H9 (cell line): ENCODE measurements around the gene TMEM129. TPM values are rescaled to one million over a fixed set of nuclear protein-coding genes. Genes with fewer than 3 reads are reported as not detected.
A peak's percentile ranks its signal among the peaks of the same experiment; 100 is the strongest.

Source experiments
- DNase-seq: peaks from one replicate; pipeline ENCODE4 v3.0.0-alpha.2; 2017
- H2AFZ ChIP-seq: one replicate; pipeline ENCODE4 v1.6.1; 2013; ENCODE audit warnings: mild to moderate bottlenecking, low read length, control low read depth, moderate library complexity
- H2AK5ac ChIP-seq: 2 replicates; pipeline ENCODE4 v1.6.1; 2013; ENCODE audit warnings: low read length, control low read depth, mixed read lengths; ENCODE audit not compliant: insufficient read length
- H2BK120ac ChIP-seq: one replicate; pipeline ENCODE4 v1.6.1; 2013; ENCODE audit warnings: low read depth, mild to moderate bottlenecking, low read length, control low read depth, inconsistent platforms; ENCODE audit not compliant: poor library complexity, severe bottlenecking
- H2BK12ac ChIP-seq: 2 replicates; pipeline ENCODE4 v1.6.1; 2013; ENCODE audit warnings: low read length, control low read depth, mixed read lengths, low read depth; ENCODE audit not compliant: insufficient read length
- H2BK15ac ChIP-seq: 2 replicates; pipeline ENCODE4 v1.6.1; 2013; ENCODE audit warnings: low read depth, low read length, control low read depth
- H2BK20ac ChIP-seq: one replicate; pipeline ENCODE4 v1.6.1; 2013; ENCODE audit warnings: low read depth, mild to moderate bottlenecking, low read length, control low read depth, inconsistent platforms; ENCODE audit not compliant: poor library complexity, severe bottlenecking
- H2BK5ac ChIP-seq: 2 replicates; pipeline ENCODE4 v1.6.1; 2013; ENCODE audit warnings: low read length, control low read depth, mixed read lengths; ENCODE audit not compliant: insufficient read length
- H3K14ac ChIP-seq: 2 replicates; pipeline ENCODE4 v1.6.1; 2013; ENCODE audit warnings: low read length, control low read depth; ENCODE audit not compliant: insufficient read depth
- H3K18ac ChIP-seq: 2 replicates; pipeline ENCODE4 v1.6.1; 2013; ENCODE audit warnings: low read depth, mild to moderate bottlenecking, mixed read lengths, low read length, control low read depth; ENCODE audit not compliant: insufficient read length
- H3K23ac ChIP-seq: 2 replicates; pipeline ENCODE4 v1.6.1; 2013; ENCODE audit warnings: low read length, control low read depth, mixed read lengths, low read depth; ENCODE audit not compliant: insufficient read length
- H3K23me2 ChIP-seq: 2 replicates; pipeline ENCODE4 v1.6.1; 2013; ENCODE audit warnings: low read depth, mild to moderate bottlenecking, mixed read lengths, low read length, control low read depth; ENCODE audit not compliant: insufficient read length, poor library complexity, severe bottlenecking
- H3K27ac ChIP-seq: 2 replicates; pipeline ENCODE4 v1.5.1; 2013; ENCODE audit warnings: low read length, control low read depth, mixed read lengths, low read depth; ENCODE audit not compliant: insufficient read length
- H3K27me3 ChIP-seq: 2 replicates; pipeline ENCODE4 v1.6.1; 2013; ENCODE audit warnings: low read length, control low read depth, inconsistent platforms; ENCODE audit not compliant: insufficient read depth
- H3K4ac ChIP-seq: 2 replicates; pipeline ENCODE4 v1.6.1; 2013; ENCODE audit warnings: low read depth, mild to moderate bottlenecking, control low read depth, inconsistent platforms, low read length, moderate library complexity
- H3K4me1 ChIP-seq: 2 replicates; pipeline ENCODE4 v1.6.1; 2013; ENCODE audit warnings: low read length, control low read depth, inconsistent platforms; ENCODE audit not compliant: insufficient read depth
- H3K4me2 ChIP-seq: 2 replicates; pipeline ENCODE4 v1.6.1; 2013; ENCODE audit warnings: low read length, control low read depth, mixed read lengths; ENCODE audit not compliant: insufficient read length, insufficient read depth
- H3K56ac ChIP-seq: 2 replicates; pipeline ENCODE4 v1.6.1; 2013; ENCODE audit warnings: low read depth, mild to moderate bottlenecking, mixed read lengths, low read length, control low read depth; ENCODE audit not compliant: insufficient read length
- H3K79me1 ChIP-seq: 2 replicates; pipeline ENCODE4 v1.6.1; 2013; ENCODE audit warnings: low read depth, mild to moderate bottlenecking, moderate library complexity, low read length, control low read depth, inconsistent platforms; ENCODE audit not compliant: insufficient read depth, poor library complexity, severe bottlenecking
- H3K79me2 ChIP-seq: 2 replicates; pipeline ENCODE4 v1.6.1; 2013; ENCODE audit warnings: low read length, control low read depth, inconsistent platforms; ENCODE audit not compliant: insufficient read depth
- H3K9ac ChIP-seq: 2 replicates; pipeline ENCODE4 v1.6.1; 2013; ENCODE audit warnings: low read length, control low read depth, mixed read lengths; ENCODE audit not compliant: insufficient read length; ENCODE audit errors: extremely low read depth
- H3K9me3 ChIP-seq: one replicate; pipeline ENCODE4 v1.6.1; 2013; ENCODE audit warnings: low read depth, low read length, inconsistent platforms; ENCODE audit not compliant: control insufficient read depth
- H3T11ph ChIP-seq: one replicate; pipeline ENCODE4 v1.6.1; 2013; ENCODE audit warnings: mild to moderate bottlenecking, low read length, control low read depth, inconsistent platforms
- H4K20me1 ChIP-seq: one replicate; pipeline ENCODE4 v1.6.1; 2013; ENCODE audit not compliant: control insufficient read depth, insufficient read length, insufficient read depth
- H4K5ac ChIP-seq: 2 replicates; pipeline ENCODE4 v1.6.1; 2013; ENCODE audit warnings: low read depth, mild to moderate bottlenecking, mixed read lengths, low read length, control low read depth; ENCODE audit not compliant: insufficient read length
- H4K8ac ChIP-seq: replicated peaks from 2 replicates; pipeline ENCODE4 v1.6.1; 2013; ENCODE audit warnings: low read length, control low read depth, mixed read lengths, low read depth; ENCODE audit not compliant: insufficient read length
- H4K91ac ChIP-seq: 2 replicates; pipeline ENCODE4 v1.6.1; 2013; ENCODE audit warnings: low read depth, mild to moderate bottlenecking, moderate library complexity, mixed read lengths, low read length, control low read depth; ENCODE audit not compliant: insufficient read length
- H3K27ac Mint-ChIP-seq, 3 experiments: 2 replicates in 2 of 3; 3 replicates in 1 of 3; pipeline ENCODE4 v1.8.0; 2020 to 2021; ENCODE audit warnings: mixed read lengths in 3 of 3, mild to moderate bottlenecking in 1 of 3, moderate library complexity in 1 of 3
- H3K27me3 Mint-ChIP-seq: 2 replicates; pipeline ENCODE4 v1.8.0; 2021; ENCODE audit warnings: low read depth, mild to moderate bottlenecking, moderate library complexity, mixed read lengths
- H3K36me3 Mint-ChIP-seq, 3 experiments: 2 replicates in 2 of 3; 3 replicates in 1 of 3; pipeline ENCODE4 v1.8.0; 2020 to 2021; ENCODE audit warnings: low read depth in 3 of 3, mixed read lengths in 3 of 3; ENCODE audit not compliant: insufficient read depth in 1 of 3
- H3K4me1 Mint-ChIP-seq, 2 experiments: 2 replicates each; pipeline ENCODE4 v1.8.0; 2020; ENCODE audit warnings: mixed read lengths in 2 of 2
- H3K4me3 Mint-ChIP-seq, 2 experiments: 2 replicates in 1 of 2; 3 replicates in 1 of 2; pipeline ENCODE4 v1.8.0; 2020 to 2021; ENCODE audit warnings: mild to moderate bottlenecking in 2 of 2, mixed read lengths in 2 of 2, moderate library complexity in 1 of 2
- H3K9me3 Mint-ChIP-seq, 2 experiments: 2 replicates in 1 of 2; 3 replicates in 1 of 2; pipeline ENCODE4 v1.8.0; 2020; ENCODE audit warnings: mild to moderate bottlenecking in 2 of 2, mixed read lengths in 2 of 2, moderate library complexity in 1 of 2
- CTCF ChIP-seq: fragments of 200-600 bp; sonication (generic); conservative IDR thresholded peaks from 3 replicates; pipeline ENCODE4 v1.8.0; 2021; ENCODE audit warnings: antibody characterized with exemption, mild to moderate bottlenecking
- WGBS: extraction: QIAGEN DNeasy Blood & Tissue Kit; methylation state at CpG from one replicate; pipeline ENCODE4 v1.1.7; 2013; ENCODE audit warnings: missing lambda C conversion rate, low lambda C conversion rate, mixed read lengths; ENCODE audit not compliant: insufficient read length; ENCODE audit errors: extremely low coverage; 5-methylcytosine and 5-hydroxymethylcytosine counted together
- total RNA-seq: library from RNA; stranded (reverse); gene quantifications from 2 replicates; pipeline ENCODE4 v1.2.1, GENCODE V29; 2021

TMEM129 gene
- total RNA-seq, 1 experiment from 2014 or later: 27.3 TPM

- no CpG with 5 or more reads among the region's 18 CpGs for WGBS
- H3T11ph ChIP-seq: no peak overlapping the region
- no peaks in the 10 kb centered on the region; the same call in 1 of the 2 replicates for H3K27me3 Mint-ChIP-seq
- H3K79me1 ChIP-seq: no peaks in the 10 kb centered on the region
- H3K56ac ChIP-seq: no peak overlapping the region
- H4K91ac ChIP-seq: no peak overlapping the region
- H3K23me2 ChIP-seq: no peaks in the 10 kb centered on the region
- H4K5ac ChIP-seq: no peak overlapping the region
- H2BK5ac ChIP-seq: no peak overlapping the region
- no peaks in the 10 kb centered on the region for H3K9me3 Mint-ChIP-seq
- H3K4me1 Mint-ChIP-seq: peaks cover 8 to 19% of the 10 kb centered on the region in 2 experiments
- H2BK12ac ChIP-seq: no peak overlapping the region
- H3K4me1 ChIP-seq: no peaks in the 10 kb centered on the region
- no peaks in the 10 kb centered on the region for H4K20me1 ChIP-seq
- H2BK20ac ChIP-seq: no peak overlapping the region
- no peaks in the 10 kb centered on the region for H3K36me3 Mint-ChIP-seq
- H3K4me3 Mint-ChIP-seq: no peak overlapping the region
- H3K18ac ChIP-seq: no peak overlapping the region
- no peak overlapping the region for H3K4me2 ChIP-seq
- no peaks in the 10 kb centered on the region for H3K79me2 ChIP-seq
- H2AFZ ChIP-seq: no peak overlapping the region
- H2BK15ac ChIP-seq: no peak overlapping the region
- H3K27ac Mint-ChIP-seq: peak overlapping the region in 1 of 3 experiments; percentile 59; a peak in 1 of 7 replicates
- no peaks in the 10 kb centered on the region for H3K9me3 ChIP-seq
- no peak overlapping the region for H3K14ac ChIP-seq
- H3K23ac ChIP-seq: no peak overlapping the region
- no peak overlapping the region for H3K27ac ChIP-seq
- DNase-seq: no peak
- H3K27me3 ChIP-seq: no peaks in the 10 kb centered on the region
- H3K9ac ChIP-seq: no peak overlapping the region
- TF ChIP-seq CTCF: no peak
- H2BK120ac ChIP-seq: no peak overlapping the region
- H3K4ac ChIP-seq: no peak overlapping the region
- H4K8ac ChIP-seq: no peak overlapping the region
- H2AK5ac ChIP-seq: no peak overlapping the region
Measured at GRCh38 chr4:1756079-1756478, 35.0 kb upstream of the TMEM129 start.
